GM18498 (cell line): ENCODE results near the gene OTOP3.
"Not testable (repeated sequence)": the region's sequence is repeated elsewhere in the genome, so short reads cannot be mapped to it uniquely, and the experiment has no call there.

Source experiments
- ATAC-seq: cut with Tn5 transposase; IDR thresholded peaks from one replicate; pipeline ENCODE4 v1.9.1; 2021; ENCODE audit warnings: mild to moderate bottlenecking, moderate library complexity; ENCODE audit not compliant: unreplicated experiment

Gene OTOP3

GRCh38 chr17:74981318-74981978 lies 45.8 kb downstream of the OTOP3 start:
- no peak for ATAC-seq

GRCh38 chr17:74981979-74982662 lies 46.4 kb downstream of the OTOP3 start:
- ATAC-seq: peak; percentile 69

GRCh38 chr17:74982663-74983313 lies 47.1 kb downstream of the OTOP3 start:
- ATAC-seq: not testable (repeated sequence)

GRCh38 chr17:74986206-74986576 lies 50.5 kb downstream of the OTOP3 start:
- ATAC-seq: no peak

- peak; percentile 94 for ATAC-seq
These were observed 51.8 kb downstream of the OTOP3 start, which contains the start of gene CDR2L for GRCh38 chr17:74987418-74987908. CDR2L (plus strand) TSS chr17:74987632; CDS start chr17:74988044, 412 bp downstream.

- peak; percentile 44 for ATAC-seq
These were observed 52.4 kb downstream of the OTOP3 start for GRCh38 chr17:74987909-74988711.

GRCh38 chr17:74990581-74991105 lies 54.9 kb downstream of the OTOP3 start:
- no peak for ATAC-seq

- no peak for ATAC-seq
These were observed 56.5 kb downstream of the OTOP3 start for GRCh38 chr17:74992223-74992622.

- ATAC-seq: no peak
These were observed 58.7 kb downstream of the OTOP3 start for GRCh38 chr17:74994440-74994839.

- ATAC-seq: no peak
These were observed 60.1 kb downstream of the OTOP3 start for GRCh38 chr17:74995847-74996246.

GRCh38 chr17:74998783-74999182 lies 63.1 kb downstream of the OTOP3 start:
- no peak for ATAC-seq

- ATAC-seq: no peak
These were observed 63.8 kb downstream of the OTOP3 start for GRCh38 chr17:74999523-74999922.
